ENCODE data around the gene SDK2.

DNA sequence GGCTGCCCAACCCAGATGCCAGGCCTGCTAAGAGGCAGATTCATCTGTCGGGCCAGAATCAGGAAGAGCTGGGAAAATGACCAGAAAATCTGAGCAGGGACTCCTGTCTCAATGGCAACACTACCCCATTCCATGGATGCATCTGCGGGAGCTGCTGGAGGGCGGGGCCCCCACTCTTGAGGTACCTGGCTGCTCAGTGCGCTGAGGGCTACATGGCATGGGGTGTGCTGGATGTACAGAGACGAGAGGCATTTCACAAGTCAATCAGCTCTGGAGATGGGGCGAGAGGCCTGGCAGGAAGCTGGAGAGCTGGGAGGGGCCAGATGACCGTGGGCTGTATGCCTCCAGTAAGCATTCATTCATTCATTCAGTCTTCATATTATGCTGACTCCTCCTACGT lies 6.4 kb downstream of the SDK2 start:
- TF ChIP-seq, protein P1, sequence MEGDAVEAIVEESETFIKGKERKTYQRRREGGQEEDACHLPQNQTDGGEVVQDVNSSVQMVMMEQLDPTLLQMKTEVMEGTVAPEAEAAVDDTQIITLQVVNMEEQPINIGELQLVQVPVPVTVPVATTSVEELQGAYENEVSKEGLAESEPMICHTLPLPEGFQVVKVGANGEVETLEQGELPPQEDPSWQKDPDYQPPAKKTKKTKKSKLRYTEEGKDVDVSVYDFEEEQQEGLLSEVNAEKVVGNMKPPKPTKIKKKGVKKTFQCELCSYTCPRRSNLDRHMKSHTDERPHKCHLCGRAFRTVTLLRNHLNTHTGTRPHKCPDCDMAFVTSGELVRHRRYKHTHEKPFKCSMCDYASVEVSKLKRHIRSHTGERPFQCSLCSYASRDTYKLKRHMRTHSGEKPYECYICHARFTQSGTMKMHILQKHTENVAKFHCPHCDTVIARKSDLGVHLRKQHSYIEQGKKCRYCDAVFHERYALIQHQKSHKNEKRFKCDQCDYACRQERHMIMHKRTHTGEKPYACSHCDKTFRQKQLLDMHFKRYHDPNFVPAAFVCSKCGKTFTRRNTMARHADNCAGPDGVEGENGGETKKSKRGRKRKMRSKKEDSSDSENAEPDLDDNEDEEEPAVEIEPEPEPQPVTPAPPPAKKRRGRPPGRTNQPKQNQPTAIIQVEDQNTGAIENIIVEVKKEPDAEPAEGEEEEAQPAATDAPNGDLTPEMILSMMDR (IDR thresholded peaks at IDR 0.05): no peak
- TF ChIP-seq GABPA (IDR thresholded peaks at IDR 0.05; ENCODE audit: low read depth) (no peak), FOXJ3 (CRISPR knock-in tag; IDR thresholded peaks at IDR 0.05) (no peak), NRF1 (IDR thresholded peaks at IDR 0.05; ENCODE audit: low read depth, low read length) (no peak), RCOR1 (IDR thresholded peaks at IDR 0.05; ENCODE audit: low read length) (no peak), EP300 (IDR thresholded peaks at IDR 0.05; ENCODE audit: borderline replicate concordance in 1 of 2, low read depth in 1 of 2, low read length in 1 of 2) (no peak)
